Stimulated activated CD8-positive, alpha-beta memory T cell treated with anti-CD3 and anti-CD28 coated beads, Interleukin-4, amount 100 ng/mL, for 48 hours (primary cell): ENCODE data around the gene ETFA.

Source experiments
- DNase-seq: peaks from one replicate; pipeline ENCODE4 v3.0.0-alpha.2; 2020

Gene ETFA

DNA sequence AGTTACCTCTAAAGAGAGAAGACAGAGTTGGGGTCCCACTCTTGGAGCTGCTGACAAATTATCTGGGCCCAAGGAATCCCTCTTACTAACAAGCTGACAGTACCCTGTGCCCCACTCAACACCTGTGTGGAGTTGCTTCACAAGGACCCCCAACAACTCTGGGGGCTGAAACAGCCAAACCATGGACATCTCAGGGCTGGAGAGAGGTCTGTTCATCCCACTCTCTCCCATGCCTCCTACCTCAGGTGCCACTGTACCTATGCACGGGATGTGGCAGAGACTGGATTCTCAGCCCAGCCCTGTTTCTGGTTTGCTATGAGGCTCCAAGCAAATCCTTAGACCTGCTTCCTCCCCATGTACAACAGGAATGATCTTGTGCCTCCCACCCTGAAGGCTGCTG, 101.7 kb downstream of the ETFA start:
- no peak for DNase-seq

DNA sequence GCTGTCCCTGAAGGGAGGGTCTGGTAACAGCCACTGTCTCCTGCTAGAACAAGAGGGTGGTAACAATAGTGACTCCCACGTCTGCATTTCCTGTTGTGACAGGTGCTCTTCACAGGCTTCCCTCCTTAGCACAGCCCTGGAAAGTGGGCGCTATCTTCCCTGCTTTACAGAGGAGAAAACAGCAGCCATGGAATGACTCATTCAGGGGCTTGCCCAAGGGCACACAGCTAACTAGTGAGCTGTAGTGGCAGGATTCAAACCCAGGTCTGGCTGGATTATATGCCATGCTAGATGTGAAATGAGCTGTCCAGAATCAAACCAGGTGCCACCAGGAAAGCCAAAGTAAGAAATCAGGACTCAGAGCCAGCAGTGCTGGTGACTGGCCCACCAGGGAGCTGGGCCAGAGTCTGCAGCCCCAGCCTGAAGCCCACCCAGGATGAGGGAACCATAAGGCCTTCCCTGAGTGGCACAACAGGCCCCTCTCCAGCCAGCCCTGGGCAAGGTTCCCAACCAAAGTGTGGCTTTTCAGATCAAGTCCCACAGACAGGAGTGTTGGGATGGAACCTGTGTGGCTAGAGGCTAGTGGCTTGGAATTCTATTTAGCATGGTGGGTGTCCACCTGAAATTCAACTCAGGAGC, 102.4 kb downstream of the ETFA start:
- DNase-seq, result no peak

DNA sequence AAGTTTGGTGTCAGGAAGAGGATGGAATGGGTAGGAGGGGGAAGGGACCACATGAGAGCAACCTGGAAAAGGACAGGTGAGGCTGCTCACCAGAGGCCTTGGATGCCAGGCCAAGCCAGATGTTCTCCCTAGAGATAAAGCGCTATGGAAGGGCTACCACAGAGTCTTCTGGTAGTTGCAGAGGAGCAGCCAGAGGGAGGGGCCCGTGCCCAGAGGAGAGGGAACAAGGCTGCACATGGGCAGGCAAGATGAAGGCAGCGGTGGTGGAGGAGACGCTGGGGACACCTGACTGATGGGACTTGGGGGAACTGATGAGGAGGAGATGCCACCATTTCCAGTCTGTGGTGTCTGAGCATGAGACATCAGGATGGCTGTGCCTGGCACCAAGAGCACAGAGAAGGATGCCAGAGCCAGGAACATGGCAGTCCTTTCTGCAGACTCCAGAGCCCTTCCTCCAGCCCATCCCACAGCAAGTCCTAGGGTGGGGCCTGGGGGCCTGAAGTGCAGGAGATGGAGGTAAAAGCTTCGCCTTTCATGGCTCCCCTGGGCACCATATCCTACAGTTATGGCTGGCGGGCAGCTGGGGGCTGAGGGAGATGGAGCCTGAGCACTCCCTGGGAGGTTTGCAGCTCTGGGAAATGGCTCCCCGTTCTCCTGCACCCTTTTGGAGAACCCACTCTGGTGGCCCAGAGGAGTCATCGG, 103.0 kb downstream of the ETFA start:
- no peak for DNase-seq

DNA sequence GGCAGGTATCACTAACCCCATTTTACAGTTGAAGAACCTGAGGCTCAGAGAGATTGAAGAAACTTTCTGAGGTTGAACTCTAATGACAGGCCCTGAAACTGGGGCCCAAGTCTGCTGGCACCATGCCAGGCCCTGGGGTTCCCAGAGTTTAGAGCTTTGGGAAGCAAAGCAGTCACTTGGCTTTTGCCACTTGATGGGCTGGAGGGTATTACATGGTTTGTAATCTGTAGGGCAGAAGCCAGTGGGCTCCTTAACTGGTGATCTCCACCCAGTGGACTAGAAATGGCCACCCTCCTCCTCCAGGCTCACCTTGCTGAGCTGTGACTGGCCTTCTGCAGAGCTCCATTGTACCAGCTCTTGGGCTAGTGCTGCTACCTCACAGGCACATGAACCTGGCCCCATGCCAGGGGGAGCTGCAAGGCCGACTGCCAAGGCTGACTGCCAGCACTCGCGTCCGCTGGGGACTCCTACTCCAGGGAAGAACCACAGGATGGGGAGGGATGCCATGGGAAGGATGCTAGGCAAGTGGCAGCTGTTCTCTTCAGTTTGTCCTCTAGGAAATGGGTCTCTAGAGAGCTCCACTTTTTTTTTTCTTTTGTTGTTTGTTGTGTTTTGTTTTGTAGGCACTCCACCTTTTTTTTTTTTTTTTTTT, 104.8 kb downstream of the ETFA start:
- DNase-seq, result no peak

DNA sequence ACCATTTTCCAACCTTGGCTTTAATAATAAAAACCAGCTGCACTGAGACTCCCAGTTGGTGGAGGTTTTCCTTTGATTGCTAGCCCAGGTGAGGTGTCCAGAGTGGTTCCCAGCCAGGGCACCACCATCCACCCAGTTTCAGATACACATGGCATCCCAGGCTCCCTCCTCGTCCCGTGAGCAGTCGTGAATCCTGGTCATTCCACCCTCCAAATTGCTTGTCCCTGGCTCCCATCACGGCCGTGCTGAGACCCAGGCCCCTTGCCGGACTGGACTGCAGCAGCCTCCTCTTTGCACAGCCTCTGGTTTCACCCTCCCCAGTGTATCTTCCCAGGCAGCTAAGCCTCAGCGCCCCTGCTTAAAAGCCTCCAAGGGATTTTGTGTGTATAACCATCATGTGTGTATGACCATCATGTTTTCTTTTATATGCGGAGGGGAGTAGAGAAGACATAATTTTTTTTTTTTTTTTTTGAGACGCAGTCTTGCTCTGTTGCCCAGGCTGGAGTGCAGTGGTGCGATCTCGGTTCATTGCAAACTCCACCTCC, 106.3 kb downstream of the ETFA start:
- DNase-seq, result peak; percentile 12

DNA sequence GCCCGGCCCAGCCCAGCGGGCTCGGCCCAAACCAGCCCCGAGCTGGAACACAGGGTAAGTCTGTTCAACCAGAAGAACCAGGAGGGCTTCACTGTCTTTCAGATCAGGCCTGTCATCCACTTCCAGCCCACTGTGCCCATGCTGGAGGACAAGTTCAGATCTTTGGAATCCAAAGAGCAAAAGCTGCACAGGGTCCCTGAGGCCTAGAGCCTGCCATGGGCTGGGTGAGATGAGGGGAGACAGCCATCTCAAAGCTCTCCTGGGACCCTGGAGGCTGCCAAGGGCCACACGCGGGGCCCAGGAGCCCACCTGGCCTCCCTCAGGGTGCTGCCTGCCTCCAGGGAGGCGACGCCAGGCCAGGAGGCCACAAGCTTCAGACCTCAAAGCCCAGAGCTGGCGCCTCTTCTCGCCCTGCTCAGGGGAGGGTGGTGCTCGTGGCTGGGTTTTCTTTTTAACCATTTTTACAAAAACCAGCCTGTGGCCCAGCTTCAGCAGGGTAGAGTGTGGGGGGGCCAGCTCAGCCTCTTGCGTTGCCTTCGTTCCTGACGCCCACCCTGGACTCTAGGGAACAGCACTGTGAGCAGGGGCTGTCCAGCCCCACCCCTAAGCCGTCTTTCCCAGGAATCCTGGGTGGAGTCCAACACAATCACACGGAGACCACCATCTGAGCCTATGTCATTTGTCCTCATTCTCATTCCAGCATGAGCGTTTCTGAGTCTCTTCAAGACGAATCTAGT, 107.0 kb downstream of the ETFA start:
- peak; percentile 17 for DNase-seq

DNA sequence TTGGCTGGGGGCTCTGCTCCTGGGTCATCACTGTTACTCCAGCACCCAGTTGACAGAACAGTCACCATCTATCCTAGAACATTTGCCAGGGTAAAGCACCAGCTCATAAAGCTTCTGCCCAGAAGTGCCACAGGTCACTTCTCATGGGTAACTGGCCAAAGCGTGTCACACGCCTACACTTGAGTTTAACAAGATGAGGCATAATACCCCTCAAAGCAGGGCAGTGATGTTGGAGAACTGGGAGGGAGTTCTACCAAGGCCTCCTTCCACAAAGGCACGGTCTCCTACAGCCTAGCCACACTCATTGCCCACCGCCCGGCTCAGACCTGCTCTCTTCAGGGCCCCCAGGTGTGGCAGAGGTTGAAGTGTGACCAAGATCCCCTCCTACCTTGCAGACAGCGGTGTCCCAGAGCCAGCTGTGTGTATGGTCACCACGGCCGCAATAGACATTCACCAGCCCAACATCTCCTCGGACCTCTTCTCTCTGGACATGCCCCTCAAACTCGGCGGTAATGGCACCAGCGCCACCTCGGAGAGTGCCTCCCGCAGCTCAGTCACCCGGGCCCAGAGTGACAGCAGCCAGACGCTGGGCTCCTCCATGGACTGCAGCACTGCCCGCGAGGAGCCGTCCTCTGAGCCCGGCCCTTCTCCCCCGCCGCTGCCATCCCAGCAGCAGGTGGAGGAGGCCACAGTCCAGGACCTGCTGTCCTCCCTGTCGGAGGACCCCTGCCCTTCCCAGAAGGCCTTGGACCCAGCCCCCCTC, 107.7 kb downstream of the ETFA start:
- DNase-seq, result peak; percentile 17

DNA sequence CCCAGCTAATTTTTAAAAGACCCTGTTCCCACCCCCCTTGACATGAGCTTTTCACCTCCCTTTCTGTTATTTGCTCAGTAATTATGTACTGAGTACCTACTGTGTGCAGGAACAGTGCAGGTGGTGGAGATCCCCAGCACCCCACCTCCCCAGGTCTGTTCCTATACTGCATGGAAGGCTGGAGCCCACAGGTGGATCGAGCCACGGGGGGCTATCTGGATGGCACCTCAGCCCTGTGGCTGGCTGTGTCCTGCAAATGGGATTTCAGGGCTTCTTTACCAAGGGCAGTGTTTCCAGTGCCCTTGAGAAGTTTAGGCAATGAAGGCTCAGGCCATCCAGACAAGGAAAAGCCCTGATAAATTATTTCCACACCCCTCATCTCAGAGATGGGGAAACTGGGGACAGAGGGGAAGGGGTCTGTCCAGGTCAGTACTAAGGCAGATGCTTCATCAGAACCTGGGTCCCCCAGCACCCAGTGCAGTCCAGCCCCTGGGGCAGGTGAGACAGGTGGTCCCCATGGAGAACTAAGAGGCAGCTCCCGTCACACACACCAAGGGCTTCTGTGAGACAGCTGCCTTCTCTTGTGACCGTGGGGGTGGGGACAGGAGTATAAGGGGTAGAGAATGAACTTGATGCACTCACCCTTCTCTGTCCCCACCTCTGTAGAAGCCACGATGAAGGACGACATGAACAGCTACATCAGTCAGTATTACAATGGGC, 109.6 kb downstream of the ETFA start:
- peak; percentile 17 for DNase-seq

DNA sequence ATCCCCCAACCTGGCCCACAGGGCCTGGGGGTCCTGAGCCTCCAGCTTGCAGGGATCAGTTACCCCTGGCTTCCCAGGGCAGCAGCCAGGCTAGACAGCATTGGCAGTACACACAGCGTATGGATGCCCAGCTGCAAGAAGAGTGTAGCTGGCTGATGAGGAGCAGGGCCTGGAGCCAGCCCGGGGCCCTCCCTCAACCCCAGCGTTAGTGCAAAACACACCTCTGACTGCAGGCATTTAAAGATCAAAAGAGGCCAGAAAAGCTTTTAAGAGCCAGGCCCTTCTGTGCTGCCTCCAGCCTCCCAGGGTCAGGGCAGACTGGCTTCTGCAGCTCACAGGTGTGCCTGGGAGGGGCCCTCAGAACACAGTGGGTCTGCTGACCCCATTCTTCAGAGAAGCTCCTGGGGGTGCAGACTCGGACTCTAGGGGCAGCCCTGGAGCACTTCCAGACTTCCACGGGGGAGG, 110.6 kb downstream of the ETFA start:
- no peak for DNase-seq

DNA sequence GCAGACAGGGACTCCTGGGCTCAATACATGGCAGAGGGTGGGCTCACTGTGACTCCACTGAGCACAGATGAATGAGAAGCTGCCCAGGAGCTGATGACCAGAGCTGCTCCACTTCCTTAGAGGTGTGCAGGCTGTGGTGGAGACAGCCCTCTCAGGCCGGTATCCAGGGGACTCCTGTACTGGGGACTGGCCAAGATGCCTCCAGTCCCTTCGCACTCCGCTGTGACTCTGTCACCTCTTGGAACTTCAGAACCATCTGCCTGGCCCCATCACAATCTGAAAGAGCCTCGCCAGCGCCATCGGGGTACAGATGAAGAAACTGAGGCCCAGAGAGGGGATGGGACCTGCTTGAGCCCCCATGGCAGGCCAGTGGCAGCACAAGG, 111.2 kb downstream of the ETFA start:
- DNase-seq, result no peak

DNA sequence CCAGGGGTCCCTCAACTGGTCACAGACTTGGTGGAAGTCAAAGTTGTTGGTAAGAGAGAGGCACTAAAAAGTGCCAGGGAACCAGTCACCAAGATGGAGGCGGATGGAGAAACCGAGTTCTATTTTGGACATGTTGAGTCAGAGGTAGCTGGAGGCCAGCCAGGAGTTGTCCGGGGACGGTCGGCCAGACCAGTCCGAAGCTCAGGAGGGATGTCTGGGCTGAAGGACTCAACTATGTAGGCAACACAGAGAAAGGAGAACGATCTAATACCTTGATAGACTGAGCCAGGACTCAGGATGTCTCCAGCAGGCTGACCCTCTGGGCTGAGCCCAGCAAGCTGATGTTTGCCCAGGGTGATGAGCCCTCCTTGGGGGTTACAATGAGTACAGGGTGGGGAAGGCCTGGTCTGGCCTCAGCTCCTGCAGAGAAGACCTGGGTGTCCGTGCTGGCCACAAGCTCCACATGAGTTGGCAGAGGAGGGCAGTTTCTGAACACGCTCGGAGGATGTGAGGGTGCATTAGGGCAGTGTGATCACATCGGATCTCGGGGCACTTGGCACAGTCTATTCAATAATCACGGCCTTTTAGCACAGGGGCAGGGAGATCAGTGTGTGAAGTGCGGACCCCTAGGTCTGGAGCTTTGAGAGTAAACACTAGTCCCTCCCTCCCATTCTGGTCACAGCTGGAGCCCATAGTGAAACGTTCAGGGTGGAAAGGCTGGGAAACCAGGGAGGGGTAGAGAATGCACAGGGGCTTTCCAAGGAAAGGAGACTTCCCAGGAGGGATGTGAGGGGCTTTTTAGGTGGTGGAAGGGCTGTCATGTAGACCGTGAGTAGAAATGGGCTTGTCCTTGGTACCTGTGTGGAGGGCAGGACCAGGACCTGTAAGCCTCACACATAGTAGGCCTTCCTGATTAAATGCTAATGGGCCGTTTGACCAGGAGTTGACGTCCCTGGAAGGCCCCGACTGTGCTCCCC, 111.9 kb downstream of the ETFA start:
- DNase-seq, result no peak

DNA sequence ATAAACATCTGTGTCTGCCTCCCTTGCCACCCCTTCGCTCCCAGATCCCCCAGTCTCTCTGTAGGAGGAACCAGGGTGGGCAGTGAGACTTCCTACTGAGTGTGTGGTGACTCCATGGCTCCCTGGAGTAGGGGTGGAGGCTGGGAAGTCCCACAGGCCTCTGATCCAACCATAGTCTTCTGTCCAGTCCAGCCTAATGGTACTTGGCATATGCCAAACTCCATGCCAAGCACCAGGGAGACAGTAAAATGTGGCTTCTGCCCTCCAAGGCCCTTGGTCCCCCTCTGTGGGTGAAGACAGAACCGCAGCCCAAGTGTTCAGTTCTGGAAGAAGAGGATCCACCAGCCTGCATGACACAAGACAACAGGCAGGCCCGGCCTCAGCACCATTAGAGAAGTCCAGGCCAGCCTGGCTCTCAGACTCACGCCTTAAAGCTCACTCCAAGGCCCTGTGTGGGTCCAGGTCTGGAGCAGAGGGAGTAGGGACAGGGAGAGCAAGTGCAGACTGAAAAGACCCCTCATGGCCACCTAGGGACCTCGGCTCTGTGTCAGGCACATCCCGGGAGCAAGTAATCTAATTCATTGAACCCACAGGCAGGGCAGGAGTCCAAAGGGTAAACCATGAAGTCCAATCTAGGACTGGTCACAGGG, 112.7 kb downstream of the ETFA start:
- DNase-seq, result no peak

DNA sequence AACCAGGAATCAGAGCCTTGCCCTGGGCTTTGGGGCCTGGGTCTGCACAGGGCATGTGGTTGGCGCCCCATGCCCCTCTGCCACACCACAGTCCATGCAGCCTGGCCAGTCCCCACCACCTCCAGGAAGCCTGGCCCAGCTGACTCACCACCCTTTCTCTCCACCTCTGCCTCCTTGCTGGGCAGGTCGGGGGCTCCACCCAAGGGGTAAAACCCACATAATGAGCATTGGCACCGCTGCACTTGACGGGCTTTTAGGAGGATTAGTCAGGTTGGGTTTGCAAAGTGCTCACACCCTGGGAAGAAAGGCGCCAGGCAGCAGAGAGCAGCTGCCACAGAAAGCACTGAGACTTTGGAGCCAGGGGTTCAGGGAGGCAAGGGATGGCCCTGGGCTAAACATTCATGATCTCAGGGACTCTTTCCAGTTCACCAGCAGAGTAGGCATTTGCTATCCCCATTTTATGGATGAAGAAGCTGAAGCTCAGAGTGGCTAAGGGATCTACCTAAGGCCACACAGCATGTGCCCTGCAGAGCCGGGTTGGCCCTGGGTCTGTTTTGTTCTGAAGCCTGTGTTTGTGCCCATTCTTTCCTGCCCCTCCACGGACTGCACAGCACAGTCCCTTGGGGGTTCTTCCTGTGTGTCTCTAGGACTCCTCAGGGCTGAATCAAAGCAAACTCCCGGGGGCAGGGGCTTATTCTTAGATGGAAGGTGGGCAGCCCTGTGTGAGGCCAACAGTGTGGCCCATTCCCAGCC, 113.4 kb downstream of the ETFA start:
- DNase-seq, result no peak

DNA sequence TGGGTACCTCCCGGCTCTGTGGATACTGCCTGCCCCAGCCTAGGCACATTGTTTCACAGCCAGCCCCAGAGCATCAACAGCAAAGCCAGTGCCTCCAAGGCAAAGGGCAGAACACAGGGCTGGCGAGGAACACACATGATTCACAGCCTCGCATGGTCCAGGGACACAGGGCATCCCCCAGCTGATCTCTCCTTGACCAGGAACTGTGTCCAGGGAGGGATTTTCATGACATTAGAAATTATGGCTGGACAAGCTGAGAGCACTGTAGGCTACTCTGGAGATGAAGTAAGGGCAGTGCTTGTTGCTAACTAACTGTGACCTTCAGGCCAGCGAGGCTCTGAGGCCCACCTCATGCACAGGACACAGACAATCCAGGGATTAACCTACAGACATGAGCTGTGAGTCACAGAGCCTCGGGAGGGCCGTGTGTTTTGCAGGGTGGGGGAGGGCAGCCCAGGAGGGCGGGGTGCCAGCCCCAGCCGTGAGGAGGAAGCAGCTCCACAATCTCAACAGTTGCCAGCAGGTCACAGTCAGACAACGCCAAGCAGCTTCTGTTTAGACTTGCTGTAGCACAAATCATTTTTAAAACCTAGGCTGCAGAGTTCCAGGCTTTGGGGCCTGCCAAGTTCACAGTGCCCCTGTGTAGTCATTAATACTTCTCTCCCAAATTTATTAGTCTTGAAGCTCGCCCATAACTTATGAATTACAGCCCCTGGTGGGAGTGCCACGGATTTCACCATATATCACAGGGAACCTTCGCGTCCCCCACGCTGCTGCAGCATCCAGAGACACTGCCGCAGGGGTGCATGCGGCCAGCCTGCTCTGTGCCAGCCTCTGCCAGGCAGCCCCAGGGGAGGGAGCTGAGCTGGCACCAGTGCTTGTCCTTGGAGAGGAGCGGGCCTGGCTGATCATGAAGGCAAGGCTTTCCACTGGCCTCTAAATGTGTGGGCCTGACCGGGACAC, 114.7 kb downstream of the ETFA start:
- no peak for DNase-seq

DNA sequence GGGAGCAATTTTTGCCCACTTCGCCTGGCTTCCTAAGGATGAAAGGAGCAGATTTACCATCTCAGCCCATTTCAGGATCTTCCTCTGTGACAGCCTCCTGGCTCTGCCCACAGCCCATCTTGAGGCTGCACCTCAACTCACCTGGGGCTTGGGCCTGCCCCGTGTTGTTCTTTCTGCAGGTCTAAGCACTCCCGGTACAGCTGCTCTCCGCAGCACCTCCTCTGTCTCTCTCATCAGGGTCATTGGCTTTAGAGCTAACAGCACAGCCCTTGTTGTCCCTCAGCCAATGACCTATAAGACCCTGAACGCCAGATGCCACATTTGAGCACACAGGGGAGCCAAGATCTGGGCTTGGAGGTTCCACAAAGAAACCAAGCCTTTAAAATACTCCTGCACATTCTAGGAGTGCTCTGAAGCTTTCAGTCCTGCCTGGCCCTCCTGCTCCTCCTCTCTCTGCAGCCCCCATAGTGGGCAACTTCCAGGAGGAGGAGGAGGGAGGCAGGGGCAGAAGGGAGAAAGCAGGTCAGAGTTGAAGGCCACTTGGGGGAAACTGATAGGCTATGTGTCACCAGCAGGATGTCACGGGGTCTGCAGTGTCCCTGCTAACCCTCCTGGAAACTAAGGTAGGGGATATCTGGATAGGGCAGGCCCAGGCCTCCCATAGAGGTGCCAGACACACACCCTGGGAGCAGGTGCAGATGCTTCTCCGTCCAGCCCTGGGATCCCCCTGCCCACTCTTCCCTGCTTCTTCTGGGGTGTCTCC, 115.6 kb downstream of the ETFA start:
- DNase-seq, result no peak

DNA sequence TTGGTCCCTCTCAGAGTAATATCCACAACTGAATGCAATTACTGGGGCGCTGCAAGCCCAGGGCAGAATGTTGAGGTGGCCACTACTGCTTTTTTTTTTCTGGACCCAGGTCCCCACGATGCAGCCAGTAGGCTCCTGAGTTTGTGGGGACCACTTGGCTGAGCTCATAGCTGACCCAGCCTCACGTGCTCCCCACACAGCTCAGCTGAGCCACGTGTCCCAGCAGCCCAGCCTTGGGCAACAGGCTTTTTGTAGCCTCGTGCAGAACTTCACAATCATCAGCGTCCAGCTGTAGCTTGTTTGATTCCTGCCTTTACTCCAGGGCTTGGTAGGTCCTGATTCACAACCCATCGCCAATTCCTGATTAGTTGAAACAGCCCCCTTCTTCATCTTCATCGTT, 117.3 kb downstream of the ETFA start:
- no peak for DNase-seq

DNA sequence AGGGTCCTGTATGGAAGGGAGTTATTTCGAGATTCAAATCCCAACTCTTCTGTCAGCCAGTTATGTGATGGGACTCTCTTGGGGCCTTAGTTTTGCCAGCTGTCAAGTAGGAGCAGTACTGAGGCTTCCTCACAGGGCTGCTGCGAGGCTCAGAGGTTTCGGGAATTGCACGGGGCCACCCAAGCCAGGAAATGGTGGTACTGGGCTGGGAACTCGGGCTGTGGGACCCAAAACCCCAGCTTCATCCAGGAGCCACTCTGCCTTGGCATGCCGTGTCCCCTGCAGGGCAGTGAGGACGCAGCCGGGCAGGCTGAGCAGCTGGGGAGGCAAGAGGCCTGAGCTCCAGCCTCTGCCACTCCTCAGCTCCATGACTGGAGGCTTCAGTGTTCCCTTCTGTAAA, 118.6 kb downstream of the ETFA start:
- no peak for DNase-seq
